GM21367 (cell line): ENCODE measurements around the gene NDUFA13.
A peak's percentile ranks its signal among the peaks of the same experiment; 100 is the strongest.

Experiments
- ATAC-seq: cut with Tn5 transposase; IDR thresholded peaks from one replicate; pipeline ENCODE4 v1.9.1; 2021; ENCODE audit not compliant: unreplicated experiment

NDUFA13 gene

GRCh38 chr19:19488875-19489690 is 26.9 kb upstream of the NDUFA13 start:
- peak; percentile 45 for ATAC-seq

- no peak for ATAC-seq
Measured at GRCh38 chr19:19489804-19490204, 26.2 kb upstream of the NDUFA13 start.

GRCh38 chr19:19490214-19490968 is 25.6 kb upstream of the NDUFA13 start:
- ATAC-seq, result no peak

- no peak for ATAC-seq
Measured at GRCh38 chr19:19491321-19492025, 24.6 kb upstream of the NDUFA13 start.

GRCh38 chr19:19492026-19492610 is 23.9 kb upstream of the NDUFA13 start:
- ATAC-seq, result no peak

- no peak for ATAC-seq
Measured at GRCh38 chr19:19493841-19494546, 22.0 kb upstream of the NDUFA13 start.

GRCh38 chr19:19495614-19496603 is 20.1 kb upstream of the NDUFA13 start:
- no peak for ATAC-seq

GRCh38 chr19:19498255-19498991 is 17.6 kb upstream of the NDUFA13 start:
- no peak for ATAC-seq

GRCh38 chr19:19499272-19499995 is 16.6 kb upstream of the NDUFA13 start:
- no peak for ATAC-seq

- no peak for ATAC-seq
Measured at GRCh38 chr19:19500975-19501644, 14.9 kb upstream of the NDUFA13 start.

- ATAC-seq, result no peak
Measured at GRCh38 chr19:19501798-19502197, 14.2 kb upstream of the NDUFA13 start.

GRCh38 chr19:19502281-19502680 is 13.7 kb upstream of the NDUFA13 start:
- no peak for ATAC-seq

- no peak for ATAC-seq
Measured at GRCh38 chr19:19502808-19503602, 13.0 kb upstream of the NDUFA13 start.

- no peak for ATAC-seq
Measured at GRCh38 chr19:19504754-19505668, 11.0 kb upstream of the NDUFA13 start.

GRCh38 chr19:19505669-19506326 is 10.2 kb upstream of the NDUFA13 start:
- no peak for ATAC-seq
